ENCODE measurements around the gene ALDH2.

The ALDH2 gene

DNA sequence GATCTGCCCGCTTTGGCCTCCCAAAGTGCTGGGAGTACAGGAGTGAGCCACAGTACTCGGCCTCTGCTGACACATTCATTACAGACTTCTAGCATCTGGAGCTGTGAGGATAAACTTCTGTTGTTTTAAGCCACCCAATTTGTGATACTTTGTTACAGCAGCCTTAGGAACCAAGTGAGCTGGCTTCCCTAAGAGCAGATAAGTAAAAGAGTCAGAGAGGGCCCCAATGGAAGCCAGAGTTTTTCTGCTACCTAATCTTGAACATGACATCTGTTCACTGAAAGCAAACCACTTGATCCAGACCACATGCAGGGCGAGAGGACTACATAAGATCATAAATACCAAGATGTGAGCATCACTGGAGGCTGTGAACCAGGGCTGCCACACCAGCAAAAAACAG is 71.6 kb downstream of the ALDH2 start:
- Histone ChIP-seq H3K9me3 (ENCODE audit: insufficient read depth, low read length) (no peaks in the 10 kb centered on the region), H3K4me3 (ENCODE audit: insufficient read depth, low read length, poor library complexity, severe bottlenecking) (no peak overlapping the region), H2AFZ (ENCODE audit: low read depth, low read length, severe bottlenecking) (no peak overlapping the region), H3K79me2 (ENCODE audit: insufficient read depth, low read length) (peaks cover 34% of the 10 kb centered on the region), H3K4me2 (ENCODE audit: low read depth, low read length, poor library complexity, severe bottlenecking) (no peak overlapping the region), H3K27ac (ENCODE audit: low read depth, low read length) (no peak overlapping the region), H3K9ac (ENCODE audit: low read length) (no peak overlapping the region), H3K27me3 (ENCODE audit: low read length) (no peaks in the 10 kb centered on the region), H3F3A (ENCODE audit: insufficient read depth) (peaks cover 6% of the 10 kb centered on the region; the same call in 1 of the 2 replicates), H3K36me3 (ENCODE audit: low read length) (no peaks in the 10 kb centered on the region), H3K9me2 (replicated peaks; ENCODE audit: insufficient read depth, low read length) (no peaks in the 10 kb centered on the region), H4K20me1 (ENCODE audit: low read depth, low read length) (no peaks in the 10 kb centered on the region)
- TF ChIP-seq CTCF (IDR thresholded peaks at IDR 0.05; ENCODE audit: insufficient read depth, low read length, poor library complexity, severe bottlenecking): no peak
- no peak for TF ChIP-seq EZH2phosphoT487 (conservative IDR thresholded peaks at IDR 0.05; ENCODE audit: low read length)

DNA sequence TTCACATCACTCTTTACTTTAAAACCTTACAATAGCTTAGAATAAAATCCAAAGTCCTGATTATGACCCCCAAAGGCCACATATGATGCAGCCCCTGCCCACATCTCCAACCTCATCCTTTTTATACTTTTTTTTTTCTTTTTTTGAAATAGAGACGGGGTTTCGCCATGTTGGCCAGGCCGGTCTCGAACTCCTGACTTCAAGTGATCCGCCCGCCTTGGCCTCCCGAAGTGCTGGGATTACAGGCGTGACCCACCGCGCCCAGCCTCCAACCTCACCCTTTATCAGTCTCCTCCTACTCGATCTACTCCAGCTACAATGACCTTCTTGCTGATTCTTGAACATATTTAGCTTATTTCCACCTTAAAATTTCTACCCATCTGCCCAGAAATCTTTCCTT is 74.1 kb downstream of the ALDH2 start:
- Histone ChIP-seq H3K9ac (ENCODE audit: low read length) (peak overlapping the region; percentile 82), H3K27ac (ENCODE audit: low read depth, low read length) (no peak overlapping the region), H3F3A (ENCODE audit: insufficient read depth) (peaks cover 6% of the 10 kb centered on the region; the same call in 1 of the 2 replicates), H3K4me3 (ENCODE audit: insufficient read depth, low read length, poor library complexity, severe bottlenecking) (peak overlapping the region; percentile 73), H3K9me3 (ENCODE audit: insufficient read depth, low read length) (no peaks in the 10 kb centered on the region), H3K79me2 (ENCODE audit: insufficient read depth, low read length) (peaks cover 58% of the 10 kb centered on the region), H3K4me2 (ENCODE audit: low read depth, low read length, poor library complexity, severe bottlenecking) (peak overlapping the region; percentile 76), H3K27me3 (ENCODE audit: low read length) (no peaks in the 10 kb centered on the region), H4K20me1 (ENCODE audit: low read depth, low read length) (peaks cover 6% of the 10 kb centered on the region; the same call in 1 of the 2 replicates), H3K9me2 (replicated peaks; ENCODE audit: insufficient read depth, low read length) (no peaks in the 10 kb centered on the region), H3K36me3 (ENCODE audit: low read length) (no peaks in the 10 kb centered on the region), H2AFZ (ENCODE audit: low read depth, low read length, severe bottlenecking) (no peak overlapping the region)
- no peak for TF ChIP-seq CTCF (IDR thresholded peaks at IDR 0.05; ENCODE audit: insufficient read depth, low read length, poor library complexity, severe bottlenecking)
- TF ChIP-seq EZH2phosphoT487 (conservative IDR thresholded peaks at IDR 0.05; ENCODE audit: low read length): no peak

DNA sequence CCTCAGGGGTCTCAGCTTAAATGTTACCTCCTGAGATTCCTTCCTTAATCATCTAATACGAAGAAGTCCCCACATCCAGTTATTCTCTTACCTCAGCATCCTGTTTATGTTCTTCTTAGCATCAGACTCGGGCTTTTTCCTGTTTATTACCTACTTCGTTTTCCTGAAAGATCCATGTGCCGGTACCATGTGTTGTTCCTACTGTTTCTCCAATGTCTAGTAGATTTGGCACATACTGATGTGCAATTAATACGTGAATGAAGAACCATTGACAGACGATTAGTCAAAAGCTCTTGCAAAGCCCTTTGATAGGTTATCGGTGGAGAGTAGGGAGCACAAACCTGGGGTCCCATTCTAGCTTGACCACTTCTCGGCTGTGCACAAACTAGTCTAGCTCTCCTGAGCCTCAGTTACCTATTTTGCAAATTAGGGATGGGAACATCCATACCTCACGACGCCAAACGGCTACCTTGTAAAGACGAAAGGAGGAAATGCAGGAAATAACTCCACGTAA is 74.6 kb downstream of the ALDH2 start:
- Histone ChIP-seq H3K9me2 (replicated peaks; ENCODE audit: insufficient read depth, low read length) (no peaks in the 10 kb centered on the region), H3K9ac (ENCODE audit: low read length) (peak overlapping the region; percentile 82), H3F3A (ENCODE audit: insufficient read depth) (peaks cover 6% of the 10 kb centered on the region; the same call in 1 of the 2 replicates), H3K36me3 (ENCODE audit: low read length) (peaks cover 3% of the 10 kb centered on the region; the same call in 1 of the 2 replicates), H2AFZ (ENCODE audit: low read depth, low read length, severe bottlenecking) (peak overlapping the region; percentile 81), H3K27ac (ENCODE audit: low read depth, low read length) (peak overlapping the region; percentile 74), H3K9me3 (ENCODE audit: insufficient read depth, low read length) (no peaks in the 10 kb centered on the region), H3K27me3 (ENCODE audit: low read length) (no peaks in the 10 kb centered on the region), H4K20me1 (ENCODE audit: low read depth, low read length) (peaks cover 6% of the 10 kb centered on the region; the same call in 1 of the 2 replicates), H3K4me2 (ENCODE audit: low read depth, low read length, poor library complexity, severe bottlenecking) (peak overlapping the region; percentile 76), H3K4me3 (ENCODE audit: insufficient read depth, low read length, poor library complexity, severe bottlenecking) (peak overlapping the region; percentile 73), H3K79me2 (ENCODE audit: insufficient read depth, low read length) (peaks cover 63% of the 10 kb centered on the region)
- TF ChIP-seq EZH2phosphoT487 (conservative IDR thresholded peaks at IDR 0.05; ENCODE audit: low read length): no peak
- TF ChIP-seq CTCF (IDR thresholded peaks at IDR 0.05; ENCODE audit: insufficient read depth, low read length, poor library complexity, severe bottlenecking): no peak

All from SU-DHL-6 (cell line).